Measurements from ENCODE around the gene TMEM91. TPM values are rescaled to one million over a fixed set of nuclear protein-coding genes. Genes with fewer than 3 reads are reported as not detected.

The TMEM91 gene
- total and polyA plus RNA-seq, 9 of the 15 experiments (the other 6 are each of a cell fraction or from before 2014, with no cell fraction given), result 1.2 to 5.2 (median 2.7) TPM

- TF ChIP-seq ZNF407 (IDR thresholded peaks at IDR 0.05; ENCODE audit: low read depth), result no peak
- no peak for TF ChIP-seq FOXP1 (CRISPR knock-in tag; IDR thresholded peaks at IDR 0.05)
- TF ChIP-seq, protein P1, sequence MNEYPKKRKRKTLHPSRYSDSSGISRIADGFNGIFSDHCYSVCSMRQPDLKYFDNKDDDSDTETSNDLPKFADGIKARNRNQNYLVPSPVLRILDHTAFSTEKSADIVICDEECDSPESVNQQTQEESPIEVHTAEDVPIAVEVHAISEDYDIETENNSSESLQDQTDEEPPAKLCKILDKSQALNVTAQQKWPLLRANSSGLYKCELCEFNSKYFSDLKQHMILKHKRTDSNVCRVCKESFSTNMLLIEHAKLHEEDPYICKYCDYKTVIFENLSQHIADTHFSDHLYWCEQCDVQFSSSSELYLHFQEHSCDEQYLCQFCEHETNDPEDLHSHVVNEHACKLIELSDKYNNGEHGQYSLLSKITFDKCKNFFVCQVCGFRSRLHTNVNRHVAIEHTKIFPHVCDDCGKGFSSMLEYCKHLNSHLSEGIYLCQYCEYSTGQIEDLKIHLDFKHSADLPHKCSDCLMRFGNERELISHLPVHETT (CRISPR knock-in tag; conservative IDR thresholded peaks at IDR 0.05 in 1 of 2, IDR thresholded peaks at IDR 0.05 in 1 of 2), result no peak
- peak; percentile 55 for TF ChIP-seq CXXC5 (CRISPR knock-in tag; IDR thresholded peaks at IDR 0.05)
- TF ChIP-seq LEF1 (IDR thresholded peaks at IDR 0.05), result no peak
- no peak for TF ChIP-seq THRAP3 (IDR thresholded peaks at IDR 0.05; ENCODE audit: borderline replicate concordance)
- peak; percentile 27 for TF ChIP-seq ZNF263 (CRISPR knock-in tag; IDR thresholded peaks at IDR 0.05; ENCODE audit: borderline replicate concordance)
- TF ChIP-seq SAFB2 (IDR thresholded peaks at IDR 0.05; ENCODE audit: borderline replicate concordance, low read depth, low read length, severe bottlenecking), result no peak
- TF ChIP-seq, protein P2, sequence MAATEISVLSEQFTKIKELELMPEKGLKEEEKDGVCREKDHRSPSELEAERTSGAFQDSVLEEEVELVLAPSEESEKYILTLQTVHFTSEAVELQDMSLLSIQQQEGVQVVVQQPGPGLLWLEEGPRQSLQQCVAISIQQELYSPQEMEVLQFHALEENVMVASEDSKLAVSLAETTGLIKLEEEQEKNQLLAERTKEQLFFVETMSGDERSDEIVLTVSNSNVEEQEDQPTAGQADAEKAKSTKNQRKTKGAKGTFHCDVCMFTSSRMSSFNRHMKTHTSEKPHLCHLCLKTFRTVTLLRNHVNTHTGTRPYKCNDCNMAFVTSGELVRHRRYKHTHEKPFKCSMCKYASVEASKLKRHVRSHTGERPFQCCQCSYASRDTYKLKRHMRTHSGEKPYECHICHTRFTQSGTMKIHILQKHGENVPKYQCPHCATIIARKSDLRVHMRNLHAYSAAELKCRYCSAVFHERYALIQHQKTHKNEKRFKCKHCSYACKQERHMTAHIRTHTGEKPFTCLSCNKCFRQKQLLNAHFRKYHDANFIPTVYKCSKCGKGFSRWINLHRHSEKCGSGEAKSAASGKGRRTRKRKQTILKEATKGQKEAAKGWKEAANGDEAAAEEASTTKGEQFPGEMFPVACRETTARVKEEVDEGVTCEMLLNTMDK (IDR thresholded peaks at IDR 0.05; ENCODE audit: borderline replicate concordance, insufficient read depth, low read depth, low read length, poor library complexity, severe bottlenecking), result no peak
- TF ChIP-seq HMG20B (CRISPR knock-in tag; IDR thresholded peaks at IDR 0.05), result no peak
- TF ChIP-seq SMARCB1 (IDR thresholded peaks at IDR 0.05; ENCODE audit: insufficient read length, low read depth), result no peak
- no peak for TF ChIP-seq XRCC4 (IDR thresholded peaks at IDR 0.05; ENCODE audit: extremely low read depth, insufficient read depth, insufficient read length)
- TF ChIP-seq ZNF444 (CRISPR knock-in tag; IDR thresholded peaks at IDR 0.05), result no peak
- TF ChIP-seq MAZ (CRISPR knock-in tag; conservative IDR thresholded peaks at IDR 0.05 in 1 of 2, IDR thresholded peaks at IDR 0.05 in 1 of 2), result peak; percentile 82 to 87; a peak in 3 of 4 replicates
These were observed 24.7 kb upstream of the TMEM91 start (continued) for GRCh38 chr19:41351339-41352245.

Measured in K562 (cell line).